ENCODE data around the gene RAB18.
"Not testable (repeated sequence)": the region's sequence is repeated elsewhere in the genome, so short reads cannot be mapped to it uniquely, and the experiment has no call there.

The RAB18 gene

DNA sequence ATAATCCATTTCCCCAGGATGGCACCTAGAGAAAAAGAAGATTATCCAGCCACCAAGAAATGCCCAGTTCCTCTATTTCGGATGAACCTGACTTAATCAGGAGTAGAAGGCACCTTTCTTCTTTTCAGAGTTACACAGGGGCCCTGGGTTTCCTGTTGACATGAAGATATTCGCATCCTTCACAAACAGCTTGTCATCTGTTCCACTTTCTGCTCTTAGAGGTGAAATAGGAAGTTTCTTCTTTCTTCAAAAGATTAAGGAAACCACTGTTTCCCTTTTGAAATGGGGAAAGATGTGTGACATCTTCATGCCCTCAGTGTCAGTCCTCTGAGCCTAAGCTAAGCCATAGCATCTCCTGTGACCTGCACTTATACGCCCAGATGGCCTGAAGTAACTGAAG, 39.1 kb upstream of the RAB18 start:
- no peak overlapping the region for H3K4me3 ChIP-seq (ENCODE audit: low read depth, low read length)
- TF ChIP-seq, protein P1, sequence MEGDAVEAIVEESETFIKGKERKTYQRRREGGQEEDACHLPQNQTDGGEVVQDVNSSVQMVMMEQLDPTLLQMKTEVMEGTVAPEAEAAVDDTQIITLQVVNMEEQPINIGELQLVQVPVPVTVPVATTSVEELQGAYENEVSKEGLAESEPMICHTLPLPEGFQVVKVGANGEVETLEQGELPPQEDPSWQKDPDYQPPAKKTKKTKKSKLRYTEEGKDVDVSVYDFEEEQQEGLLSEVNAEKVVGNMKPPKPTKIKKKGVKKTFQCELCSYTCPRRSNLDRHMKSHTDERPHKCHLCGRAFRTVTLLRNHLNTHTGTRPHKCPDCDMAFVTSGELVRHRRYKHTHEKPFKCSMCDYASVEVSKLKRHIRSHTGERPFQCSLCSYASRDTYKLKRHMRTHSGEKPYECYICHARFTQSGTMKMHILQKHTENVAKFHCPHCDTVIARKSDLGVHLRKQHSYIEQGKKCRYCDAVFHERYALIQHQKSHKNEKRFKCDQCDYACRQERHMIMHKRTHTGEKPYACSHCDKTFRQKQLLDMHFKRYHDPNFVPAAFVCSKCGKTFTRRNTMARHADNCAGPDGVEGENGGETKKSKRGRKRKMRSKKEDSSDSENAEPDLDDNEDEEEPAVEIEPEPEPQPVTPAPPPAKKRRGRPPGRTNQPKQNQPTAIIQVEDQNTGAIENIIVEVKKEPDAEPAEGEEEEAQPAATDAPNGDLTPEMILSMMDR (IDR thresholded peaks at IDR 0.05; ENCODE audit: insufficient read depth, low read depth, low read length, missing control alignments) = no peak
- DNase-seq (ENCODE audit: low read depth) = peak; percentile 46

DNA sequence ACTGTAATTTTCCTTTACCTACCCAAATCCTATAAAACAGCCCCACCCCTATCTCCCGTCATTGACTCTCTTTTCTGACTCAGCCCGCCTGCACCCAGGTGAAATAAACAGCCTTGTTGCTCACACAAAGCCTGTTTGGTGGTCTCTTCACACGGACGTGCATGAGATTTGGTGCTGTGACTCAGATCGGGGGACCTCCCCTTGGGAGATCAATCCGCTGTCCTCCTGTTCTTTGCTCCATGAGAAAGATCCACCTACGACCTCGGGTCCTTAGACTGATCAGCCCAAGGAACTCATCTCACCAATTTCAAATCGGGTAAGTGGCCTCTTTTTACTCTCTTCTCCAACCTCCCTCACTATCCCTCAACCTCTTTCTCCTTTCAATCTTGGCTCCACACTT, 38.5 kb upstream of the RAB18 start:
- DNase-seq (ENCODE audit: low read depth); H3K4me3 ChIP-seq (ENCODE audit: low read depth, low read length): not testable (repeated sequence)

DNA sequence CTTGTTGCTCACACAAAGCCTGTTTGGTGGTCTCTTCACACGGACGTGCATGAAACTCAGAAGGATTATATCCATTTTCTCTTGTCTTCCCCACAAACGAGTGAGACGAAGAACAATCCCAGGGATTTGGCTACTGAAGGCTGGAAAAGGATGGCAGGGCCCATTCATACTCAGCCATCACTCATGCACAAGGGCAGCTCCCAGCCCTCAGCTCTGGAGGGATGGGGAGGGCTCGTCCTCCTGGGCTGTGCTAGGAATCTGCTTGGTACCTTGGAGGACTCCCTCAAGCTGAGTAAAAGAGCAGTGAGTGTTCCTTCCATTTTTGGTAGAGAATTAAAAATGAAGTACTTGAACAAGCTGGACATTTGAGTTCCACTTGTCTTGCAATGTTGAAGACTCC, 33.2 kb upstream of the RAB18 start:
- H3K4me3 ChIP-seq (ENCODE audit: low read depth, low read length) = no peak overlapping the region
- no peak for DNase-seq (ENCODE audit: low read depth)
- TF ChIP-seq, protein P1 (IDR thresholded peaks at IDR 0.05; ENCODE audit: insufficient read depth, low read depth, low read length, missing control alignments) = no peak

DNA sequence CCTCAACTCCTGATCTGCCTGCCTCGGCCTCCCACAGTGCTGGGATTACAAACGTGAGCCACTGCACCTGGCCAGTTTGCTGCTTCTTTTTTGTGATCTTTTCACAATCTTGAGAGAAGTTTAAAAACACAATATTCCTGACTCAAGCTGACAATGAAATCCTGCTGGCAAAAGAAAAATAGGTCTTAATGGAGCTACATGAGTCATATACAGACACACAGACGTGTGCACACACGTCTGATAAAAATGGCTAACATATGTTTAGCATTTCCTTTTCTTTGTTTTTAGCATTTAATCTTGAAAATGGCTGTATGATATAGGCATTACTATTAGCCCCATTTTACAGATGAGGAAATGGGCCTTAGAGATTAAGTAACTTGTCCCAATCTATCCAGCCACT, 29.4 kb upstream of the RAB18 start:
- TF ChIP-seq, protein P1 (IDR thresholded peaks at IDR 0.05; ENCODE audit: insufficient read depth, low read depth, low read length, missing control alignments) = no peak
- DNase-seq (ENCODE audit: low read depth) = no peak
- H3K4me3 ChIP-seq (ENCODE audit: low read depth, low read length) = no peak overlapping the region

DNA sequence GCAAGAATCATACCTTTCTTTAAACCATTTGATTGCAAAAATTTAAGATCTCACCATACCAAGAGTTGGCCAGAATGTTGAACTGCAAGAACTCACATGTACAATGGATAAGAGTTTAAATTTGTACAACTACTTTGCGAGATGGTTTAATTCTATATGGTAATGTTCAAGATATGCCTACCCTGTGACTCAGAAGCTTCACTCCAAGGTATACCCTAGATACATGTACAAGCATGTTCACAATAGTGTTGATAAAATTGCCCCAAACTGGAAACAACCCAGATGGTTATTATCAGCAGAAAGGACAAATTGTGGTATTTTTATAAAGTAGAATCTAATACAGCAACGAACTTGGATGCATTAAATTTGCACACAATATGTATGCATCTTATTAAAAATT, 25.1 kb upstream of the RAB18 start:
- no peak for DNase-seq (ENCODE audit: low read depth)
- no peak overlapping the region for H3K4me3 ChIP-seq (ENCODE audit: low read depth, low read length)
- TF ChIP-seq, protein P1 (IDR thresholded peaks at IDR 0.05; ENCODE audit: insufficient read depth, low read depth, low read length, missing control alignments) = no peak

DNA sequence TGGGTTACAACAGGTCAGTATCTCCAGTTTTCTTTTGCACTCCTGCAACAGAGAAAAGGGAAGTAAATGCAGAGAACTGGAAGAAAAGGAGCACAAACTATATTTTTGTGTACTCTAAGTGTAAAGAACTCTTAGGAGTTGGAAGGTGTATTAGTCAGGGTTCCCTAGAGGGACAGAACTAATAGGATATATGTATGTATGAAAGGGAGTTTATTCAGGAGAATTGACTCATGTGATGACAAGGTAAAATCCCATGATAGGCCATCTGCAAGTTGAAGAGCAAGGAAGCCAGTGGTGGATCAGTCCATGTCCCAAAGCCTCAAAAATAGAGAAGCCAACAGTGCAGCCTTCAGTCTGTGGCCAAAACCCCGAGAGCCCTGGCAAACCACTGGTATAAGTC, 22.6 kb upstream of the RAB18 start:
- H3K4me3 ChIP-seq (ENCODE audit: low read depth, low read length) = no peak overlapping the region
- DNase-seq (ENCODE audit: low read depth) = no peak
- TF ChIP-seq, protein P1 (IDR thresholded peaks at IDR 0.05; ENCODE audit: insufficient read depth, low read depth, low read length, missing control alignments) = no peak

DNA sequence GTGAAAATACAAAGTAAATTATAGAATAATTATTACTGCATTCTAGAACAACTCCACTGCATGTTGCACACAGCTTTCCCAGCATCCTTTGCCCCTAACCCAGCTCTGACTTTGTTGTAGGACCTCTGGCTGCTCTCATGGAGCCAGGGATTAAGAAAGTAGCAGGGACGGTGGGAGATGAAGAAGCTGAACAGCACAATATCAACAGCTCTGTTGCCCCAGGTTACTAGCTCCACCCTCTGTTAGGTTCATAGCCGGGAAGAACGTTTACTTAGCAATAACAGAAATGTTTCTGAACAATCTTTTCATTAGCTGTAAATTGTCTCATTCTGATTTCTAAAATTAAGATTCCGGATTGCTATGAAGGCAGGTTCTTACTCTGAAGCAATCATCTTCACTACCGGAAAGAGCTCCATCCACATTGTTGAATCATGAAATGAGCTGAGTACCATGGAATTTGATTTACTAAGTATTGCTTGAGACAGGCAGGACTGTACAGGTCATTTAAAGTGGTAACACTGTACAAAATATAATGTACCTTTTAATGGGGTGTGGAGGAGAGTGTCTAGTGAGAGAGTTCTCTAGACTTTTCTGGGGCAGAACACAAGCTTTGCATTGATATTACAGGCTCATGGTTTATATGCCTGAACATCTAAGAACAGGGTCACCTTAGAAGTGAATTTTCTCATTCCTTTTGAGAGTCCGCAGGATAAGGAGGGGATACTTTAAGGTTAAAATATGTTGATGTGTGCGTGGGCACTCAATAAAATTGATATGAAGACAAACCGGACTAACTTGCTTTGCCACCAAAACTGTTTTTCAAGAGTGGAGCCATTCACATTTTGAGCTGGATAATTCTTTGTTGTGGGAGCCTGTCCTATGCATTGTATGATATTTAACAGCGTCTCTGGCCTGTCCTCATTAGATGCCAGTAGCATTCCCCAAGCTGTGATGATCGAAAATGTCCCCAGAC, 20.8 kb upstream of the RAB18 start:
- TF ChIP-seq, protein P1 (IDR thresholded peaks at IDR 0.05; ENCODE audit: insufficient read depth, low read depth, low read length, missing control alignments) = no peak
- DNase-seq (ENCODE audit: low read depth) = no peak
- no peak overlapping the region for H3K4me3 ChIP-seq (ENCODE audit: low read depth, low read length)

All from GM12865 (cell line).